ENCODE results near the gene VGLL4. TPM values are rescaled to one million over a fixed set of nuclear protein-coding genes. Genes with fewer than 3 reads are reported as not detected.

Gene VGLL4
- total and polyA plus RNA-seq, 2 donors (not counting 1 experiment from before 2014, with no cell fraction given): 25.8 to 29.0 TPM

DNA sequence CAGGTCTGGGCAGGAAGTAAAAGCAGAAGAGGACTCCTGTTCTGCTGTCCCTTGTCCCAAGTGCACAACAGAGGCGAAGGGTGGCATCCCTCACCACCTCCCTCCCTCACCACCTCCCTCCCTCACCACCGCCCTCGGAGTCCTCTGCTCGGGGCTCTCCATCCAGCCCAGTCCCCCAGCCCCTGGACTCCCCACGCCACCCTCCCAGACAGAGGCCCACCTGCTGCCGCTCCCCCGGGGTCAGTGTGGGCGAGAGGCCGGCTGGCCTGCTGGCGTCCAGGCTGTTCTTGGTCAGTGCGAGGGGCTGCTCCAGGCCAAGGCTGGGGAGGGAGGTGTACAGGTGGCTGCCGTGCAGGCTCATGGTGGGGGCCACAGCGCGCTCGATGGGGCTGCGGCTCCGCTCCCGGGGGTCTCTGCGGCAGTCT is 79.1 kb downstream of the VGLL4 start:
- Mint-ChIP-seq H3K9me3 (ENCODE audit: insufficient read depth) (no peaks in the 10 kb centered on the region), H3K4me3 (no peak overlapping the region), H3K4me1 (no peaks in the 10 kb centered on the region), H3K27me3 (no peaks in the 10 kb centered on the region), H3K27ac (no peak overlapping the region)
- CTCF ChIA-PET: interaction anchor here (1.4 kb wide), 1 partner anchor 11 kb away, joined by 3 read pairs; no protein-coding TSS in a partner anchor
- intact Hi-C loops (cut with micrococcal nuclease): no loop called here
- ATAC-seq (ENCODE audit: low read depth) (no peak), DNase-seq (no peak)
- H3K9ac ChIP-seq (ENCODE audit: low read length): no peak overlapping the region
- peaks cover 36% of the 10 kb centered on the region for H3K79me2 ChIP-seq (ENCODE audit: control insufficient read depth, insufficient read depth, low read length)
- no peak overlapping the region for H3K4me3 ChIP-seq (ENCODE audit: control extremely low read depth in 1 of 5, extremely low read depth in 1 of 5, insufficient read depth in 1 of 5, low read depth in 2 of 5, low read length in 4 of 5)
- peaks cover 0 to 47% of the 10 kb centered on the region in 2 experiments for H3K36me3 ChIP-seq (replicated peaks in 1 of 2; ENCODE audit: control extremely low read depth in 1 of 2, control insufficient read depth in 1 of 2, extremely low read depth in 1 of 2, insufficient read depth in 2 of 2, low read length in 1 of 2)
- POLR2A ChIA-PET: no interaction called here
- TF ChIP-seq EZH2 (IDR thresholded peaks at IDR 0.05; ENCODE audit: borderline replicate concordance, insufficient read depth, low read depth, low read length, poor library complexity, severe bottlenecking): no peak
- TF ChIP-seq, protein P1, sequence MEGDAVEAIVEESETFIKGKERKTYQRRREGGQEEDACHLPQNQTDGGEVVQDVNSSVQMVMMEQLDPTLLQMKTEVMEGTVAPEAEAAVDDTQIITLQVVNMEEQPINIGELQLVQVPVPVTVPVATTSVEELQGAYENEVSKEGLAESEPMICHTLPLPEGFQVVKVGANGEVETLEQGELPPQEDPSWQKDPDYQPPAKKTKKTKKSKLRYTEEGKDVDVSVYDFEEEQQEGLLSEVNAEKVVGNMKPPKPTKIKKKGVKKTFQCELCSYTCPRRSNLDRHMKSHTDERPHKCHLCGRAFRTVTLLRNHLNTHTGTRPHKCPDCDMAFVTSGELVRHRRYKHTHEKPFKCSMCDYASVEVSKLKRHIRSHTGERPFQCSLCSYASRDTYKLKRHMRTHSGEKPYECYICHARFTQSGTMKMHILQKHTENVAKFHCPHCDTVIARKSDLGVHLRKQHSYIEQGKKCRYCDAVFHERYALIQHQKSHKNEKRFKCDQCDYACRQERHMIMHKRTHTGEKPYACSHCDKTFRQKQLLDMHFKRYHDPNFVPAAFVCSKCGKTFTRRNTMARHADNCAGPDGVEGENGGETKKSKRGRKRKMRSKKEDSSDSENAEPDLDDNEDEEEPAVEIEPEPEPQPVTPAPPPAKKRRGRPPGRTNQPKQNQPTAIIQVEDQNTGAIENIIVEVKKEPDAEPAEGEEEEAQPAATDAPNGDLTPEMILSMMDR (IDR thresholded peaks at IDR 0.05): no peak
- no peak overlapping the region for H3K27ac ChIP-seq (ENCODE audit: low read length in 2 of 2)
- peaks cover 47% of the 10 kb centered on the region for H4K20me1 ChIP-seq (ENCODE audit: control insufficient read depth, insufficient read depth, low read length, poor library complexity, severe bottlenecking)
- no peaks in the 10 kb centered on the region for H3K4me1 ChIP-seq (ENCODE audit: control insufficient read depth in 2 of 2, insufficient read depth in 2 of 2, low read length in 2 of 2)
- H3K27me3 ChIP-seq (replicated peaks in 1 of 4; ENCODE audit: control extremely low read depth in 1 of 4, control insufficient read depth in 3 of 4, insufficient read depth in 4 of 4, low read length in 3 of 4): no peaks in the 10 kb centered on the region
- H3K9me3 ChIP-seq (ENCODE audit: control extremely low read depth in 1 of 3, control insufficient read depth in 2 of 3, insufficient read depth in 1 of 3, low read length in 2 of 3): no peaks in the 10 kb centered on the region
- 99% methylated on average over 17 of the region's 19 CpGs for WGBS (ENCODE audit: insufficient coverage)
- H3K4me2 ChIP-seq (replicated peaks; ENCODE audit: low read depth, low read length, poor library complexity, severe bottlenecking): no peak overlapping the region
- no peak overlapping the region for H2AFZ ChIP-seq (ENCODE audit: insufficient read depth, low read depth, low read length, poor library complexity, severe bottlenecking)

DNA sequence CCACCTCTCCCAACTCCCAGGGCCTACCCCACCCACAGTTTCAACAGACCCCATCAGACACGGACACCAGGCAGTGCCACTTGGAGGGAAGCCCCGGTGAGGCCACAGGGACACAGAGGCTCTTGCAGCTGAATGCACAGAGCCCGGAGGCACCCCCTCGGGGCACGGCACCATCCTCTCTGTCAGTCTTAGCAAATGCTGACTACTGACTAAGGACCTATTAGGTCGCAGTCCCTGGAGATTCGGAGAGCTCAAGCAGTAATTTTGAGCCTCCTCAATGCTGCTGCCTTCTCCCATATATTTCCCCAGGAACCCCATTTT is 79.9 kb downstream of the VGLL4 start:
- H3K27me3 ChIP-seq (replicated peaks in 1 of 4; ENCODE audit: control extremely low read depth in 1 of 4, control insufficient read depth in 3 of 4, insufficient read depth in 4 of 4, low read length in 3 of 4): no peaks in the 10 kb centered on the region
- Mint-ChIP-seq H3K4me1 (no peaks in the 10 kb centered on the region), H3K27me3 (no peaks in the 10 kb centered on the region), H3K4me3 (no peak overlapping the region), H3K27ac (no peak overlapping the region), H3K9me3 (ENCODE audit: insufficient read depth) (no peaks in the 10 kb centered on the region)
- H3K9me3 ChIP-seq (ENCODE audit: control extremely low read depth in 1 of 3, control insufficient read depth in 2 of 3, insufficient read depth in 1 of 3, low read length in 2 of 3): no peaks in the 10 kb centered on the region
- H3K27ac ChIP-seq (ENCODE audit: low read length in 2 of 2): no peak overlapping the region
- H3K36me3 ChIP-seq (replicated peaks in 1 of 2; ENCODE audit: control extremely low read depth in 1 of 2, control insufficient read depth in 1 of 2, extremely low read depth in 1 of 2, insufficient read depth in 2 of 2, low read length in 1 of 2): peaks cover 0 to 47% of the 10 kb centered on the region in 2 experiments
- no peak for TF ChIP-seq EZH2 (IDR thresholded peaks at IDR 0.05; ENCODE audit: borderline replicate concordance, insufficient read depth, low read depth, low read length, poor library complexity, severe bottlenecking)
- TF ChIP-seq, protein P1 (IDR thresholded peaks at IDR 0.05): no peak
- no peak overlapping the region for H3K4me2 ChIP-seq (replicated peaks; ENCODE audit: low read depth, low read length, poor library complexity, severe bottlenecking)
- intact Hi-C loops (cut with micrococcal nuclease): no loop called here
- ATAC-seq (ENCODE audit: low read depth): no peak
- no peak for DNase-seq
- peaks cover 39% of the 10 kb centered on the region for H4K20me1 ChIP-seq (ENCODE audit: control insufficient read depth, insufficient read depth, low read length, poor library complexity, severe bottlenecking)
- no peak overlapping the region for H3K4me3 ChIP-seq (ENCODE audit: control extremely low read depth in 1 of 5, extremely low read depth in 1 of 5, insufficient read depth in 1 of 5, low read depth in 2 of 5, low read length in 4 of 5)
- WGBS (ENCODE audit: insufficient coverage): 97% methylated on average over 7 of the region's 7 CpGs
- POLR2A ChIA-PET: no interaction called here
- H3K4me1 ChIP-seq (ENCODE audit: control insufficient read depth in 2 of 2, insufficient read depth in 2 of 2, low read length in 2 of 2): no peaks in the 10 kb centered on the region
- peaks cover 29% of the 10 kb centered on the region for H3K79me2 ChIP-seq (ENCODE audit: control insufficient read depth, insufficient read depth, low read length)
- H2AFZ ChIP-seq (ENCODE audit: insufficient read depth, low read depth, low read length, poor library complexity, severe bottlenecking): no peak overlapping the region
- H3K9ac ChIP-seq (ENCODE audit: low read length): no peak overlapping the region
- CTCF ChIA-PET: no interaction called here

All from B cell (primary cell).